ENCODE data around the gene PPP1R3F. TPM values are rescaled to one million over a fixed set of nuclear protein-coding genes. Genes with fewer than 3 reads are reported as not detected.

The PPP1R3F gene
- total and polyA plus RNA-seq, 9 of the 15 experiments (the other 6 are each of a cell fraction or from before 2014, with no cell fraction given) = 0.03 to 0.91 (median 0.43) TPM; not detected in 1

GRCh38 chrX:49244207-49244606 is 25.4 kb upstream of the PPP1R3F start (continued):
- TF ChIP-seq NEUROD1 (IDR thresholded peaks at IDR 0.05; ENCODE audit: borderline replicate concordance, low read depth, low read length, partially characterized antibody) = no peak
- peak; percentile 94; the same call in 1 of the 2 replicates for TF ChIP-seq NCOA1 (IDR thresholded peaks at IDR 0.05; ENCODE audit: low read depth)
- no peak for TF ChIP-seq ZNF436 (CRISPR knock-in tag; IDR thresholded peaks at IDR 0.05)
- TF ChIP-seq SIRT6 (IDR thresholded peaks at IDR 0.05; ENCODE audit: low read depth, low read length) = no peak
- TF ChIP-seq PHTF2 (CRISPR knock-in tag; IDR thresholded peaks at IDR 0.05) = no peak
- TF ChIP-seq, protein P1, sequence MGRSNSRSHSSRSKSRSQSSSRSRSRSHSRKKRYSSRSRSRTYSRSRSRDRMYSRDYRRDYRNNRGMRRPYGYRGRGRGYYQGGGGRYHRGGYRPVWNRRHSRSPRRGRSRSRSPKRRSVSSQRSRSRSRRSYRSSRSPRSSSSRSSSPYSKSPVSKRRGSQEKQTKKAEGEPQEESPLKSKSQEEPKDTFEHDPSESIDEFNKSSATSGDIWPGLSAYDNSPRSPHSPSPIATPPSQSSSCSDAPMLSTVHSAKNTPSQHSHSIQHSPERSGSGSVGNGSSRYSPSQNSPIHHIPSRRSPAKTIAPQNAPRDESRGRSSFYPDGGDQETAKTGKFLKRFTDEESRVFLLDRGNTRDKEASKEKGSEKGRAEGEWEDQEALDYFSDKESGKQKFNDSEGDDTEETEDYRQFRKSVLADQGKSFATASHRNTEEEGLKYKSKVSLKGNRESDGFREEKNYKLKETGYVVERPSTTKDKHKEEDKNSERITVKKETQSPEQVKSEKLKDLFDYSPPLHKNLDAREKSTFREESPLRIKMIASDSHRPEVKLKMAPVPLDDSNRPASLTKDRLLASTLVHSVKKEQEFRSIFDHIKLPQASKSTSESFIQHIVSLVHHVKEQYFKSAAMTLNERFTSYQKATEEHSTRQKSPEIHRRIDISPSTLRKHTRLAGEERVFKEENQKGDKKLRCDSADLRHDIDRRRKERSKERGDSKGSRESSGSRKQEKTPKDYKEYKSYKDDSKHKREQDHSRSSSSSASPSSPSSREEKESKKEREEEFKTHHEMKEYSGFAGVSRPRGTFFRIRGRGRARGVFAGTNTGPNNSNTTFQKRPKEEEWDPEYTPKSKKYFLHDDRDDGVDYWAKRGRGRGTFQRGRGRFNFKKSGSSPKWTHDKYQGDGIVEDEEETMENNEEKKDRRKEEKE (IDR thresholded peaks at IDR 0.05; ENCODE audit: borderline replicate concordance in 1 of 2, control insufficient read depth in 1 of 2, low read depth in 2 of 2, low read length in 1 of 2) = no peak
- TF ChIP-seq GABPB1 (CRISPR knock-in tag; IDR thresholded peaks at IDR 0.05) = no peak
- no peak for TF ChIP-seq RUNX1 (IDR thresholded peaks at IDR 0.05; ENCODE audit: low read depth)
- TF ChIP-seq NFIX (CRISPR knock-in tag; IDR thresholded peaks at IDR 0.05; ENCODE audit: low read depth) = no peak
- TF ChIP-seq MTA2 (IDR thresholded peaks at IDR 0.05; ENCODE audit: low read depth) = peak; percentile 97
- peak; percentile 50 for TF ChIP-seq ASH1L (IDR thresholded peaks at IDR 0.05; ENCODE audit: borderline replicate concordance, low read depth, partially characterized antibody)
- TF ChIP-seq RBBP5 (IDR thresholded peaks at IDR 0.05; ENCODE audit: borderline replicate concordance, insufficient read depth, low read length, poor library complexity, severe bottlenecking) = no peak
- TF ChIP-seq, protein P2, sequence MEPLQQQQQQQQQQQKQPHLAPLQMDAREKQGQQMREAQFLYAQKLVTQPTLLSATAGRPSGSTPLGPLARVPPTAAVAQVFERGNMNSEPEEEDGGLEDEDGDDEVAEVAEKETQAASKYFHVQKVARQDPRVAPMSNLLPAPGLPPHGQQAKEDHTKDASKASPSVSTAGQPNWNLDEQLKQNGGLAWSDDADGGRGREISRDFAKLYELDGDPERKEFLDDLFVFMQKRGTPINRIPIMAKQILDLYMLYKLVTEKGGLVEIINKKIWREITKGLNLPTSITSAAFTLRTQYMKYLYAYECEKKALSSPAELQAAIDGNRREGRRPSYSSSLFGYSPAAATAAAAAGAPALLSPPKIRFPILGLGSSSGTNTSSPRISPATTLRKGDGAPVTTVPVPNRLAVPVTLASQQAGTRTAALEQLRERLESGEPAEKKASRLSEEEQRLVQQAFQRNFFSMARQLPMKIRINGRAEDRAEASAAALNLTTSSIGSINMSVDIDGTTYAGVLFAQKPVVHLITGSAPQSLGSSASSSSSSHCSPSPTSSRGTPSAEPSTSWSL (CRISPR knock-in tag; IDR thresholded peaks at IDR 0.05; ENCODE audit: borderline replicate concordance) = no peak
- TF ChIP-seq ZNF217 (CRISPR knock-in tag; IDR thresholded peaks at IDR 0.05) = no peak
- no peak for TF ChIP-seq THAP7 (CRISPR knock-in tag; IDR thresholded peaks at IDR 0.05)
- no peak for TF ChIP-seq ETV6 (IDR thresholded peaks at IDR 0.05; ENCODE audit: borderline replicate concordance in 1 of 2, low read depth in 2 of 2, low read length in 1 of 2)
- no peak for TF ChIP-seq ETV6 (CRISPR knock-in tag; IDR thresholded peaks at IDR 0.05; ENCODE audit: borderline replicate concordance)
- no peak for TF ChIP-seq HDAC6 (IDR thresholded peaks at IDR 0.05; ENCODE audit: low read depth, low read length)
- TF ChIP-seq RBM39 (optimal IDR thresholded peaks at IDR 0.05; ENCODE audit: low read depth, low read length) = no peak
- TF ChIP-seq ZNF778 (CRISPR knock-in tag; IDR thresholded peaks at IDR 0.05) = no peak
- TF ChIP-seq ZNF239 (CRISPR knock-in tag; IDR thresholded peaks at IDR 0.05) = no peak
- no peak for TF ChIP-seq RBM34 (IDR thresholded peaks at IDR 0.05; ENCODE audit: borderline replicate concordance, insufficient read depth, low read length)
- TF ChIP-seq KLF10 (CRISPR knock-in tag; IDR thresholded peaks at IDR 0.05) = no peak
- no peak for TF ChIP-seq POLR2A (conservative IDR thresholded peaks at IDR 0.05)
- no peak for TF ChIP-seq ZNF134 (CRISPR knock-in tag; conservative IDR thresholded peaks at IDR 0.05)
- TF ChIP-seq NFIC (IDR thresholded peaks at IDR 0.05) = peak; percentile 95
- no peak for TF ChIP-seq HMG20A (CRISPR knock-in tag; conservative IDR thresholded peaks at IDR 0.05)

All from K562 (cell line).